GM19455 (cell line): ENCODE measurements around the gene TMEM44.
"Not testable (repeated sequence)": the region's sequence is repeated elsewhere in the genome, so short reads cannot be mapped to it uniquely, and the experiment has no call there.

Experiments
- ATAC-seq: cut with Tn5 transposase; IDR thresholded peaks from one replicate; pipeline ENCODE4 v1.9.1; 2021; ENCODE audit not compliant: unreplicated experiment

Gene TMEM44

GRCh38 chr3:194610689-194611088, 22.5 kb downstream of the TMEM44 start:
- ATAC-seq: no peak

GRCh38 chr3:194609601-194610000, 23.6 kb downstream of the TMEM44 start:
- ATAC-seq: no peak

- ATAC-seq: no peak
These were observed 24.2 kb downstream of the TMEM44 start for GRCh38 chr3:194608981-194609380.

GRCh38 chr3:194607592-194608389, 25.4 kb downstream of the TMEM44 start:
- ATAC-seq: no peak

- ATAC-seq: no peak
These were observed 26.3 kb downstream of the TMEM44 start for GRCh38 chr3:194606941-194607340.

- no peak for ATAC-seq
These were observed 27.1 kb downstream of the TMEM44 start for GRCh38 chr3:194606163-194606562.

GRCh38 chr3:194605314-194605713, 27.9 kb downstream of the TMEM44 start:
- not testable (repeated sequence) for ATAC-seq

GRCh38 chr3:194604837-194605236, 28.4 kb downstream of the TMEM44 start:
- no peak for ATAC-seq

- no peak for ATAC-seq
These were observed 29.1 kb downstream of the TMEM44 start for GRCh38 chr3:194604126-194604525.

GRCh38 chr3:194602669-194603171, 30.5 kb downstream of the TMEM44 start:
- no peak for ATAC-seq

GRCh38 chr3:194598771-194599557, 34.3 kb downstream of the TMEM44 start:
- ATAC-seq: no peak

- ATAC-seq: no peak
These were observed 36.3 kb downstream of the TMEM44 start for GRCh38 chr3:194596906-194597305.

- no peak for ATAC-seq
These were observed 40.1 kb downstream of the TMEM44 start for GRCh38 chr3:194592798-194593752.

GRCh38 chr3:194588741-194589140, 44.5 kb downstream of the TMEM44 start:
- no peak for ATAC-seq

GRCh38 chr3:194588236-194588635, 45.0 kb downstream of the TMEM44 start:
- ATAC-seq: no peak

- no peak for ATAC-seq
These were observed 45.7 kb downstream of the TMEM44 start for GRCh38 chr3:194587438-194587931.

- ATAC-seq: no peak
These were observed 46.4 kb downstream of the TMEM44 start for GRCh38 chr3:194586836-194587235.

GRCh38 chr3:194585880-194586281, 47.3 kb downstream of the TMEM44 start:
- no peak for ATAC-seq

- no peak for ATAC-seq
These were observed 48.4 kb downstream of the TMEM44 start for GRCh38 chr3:194584866-194585265.

- ATAC-seq: peak; percentile 7
These were observed 48.9 kb downstream of the TMEM44 start for GRCh38 chr3:194584320-194584776.
